HL-60 (cell line): ENCODE data around the gene BCL6.

Experiments
- CTCF ChIP-seq: IDR thresholded peaks from one replicate; pipeline ENCODE4 v1.5.1; 2011; ENCODE audit warnings: low read length, control low read depth, inconsistent platforms; ENCODE audit not compliant: insufficient read depth
- REST ChIP-seq: IDR thresholded peaks from 2 replicates; pipeline ENCODE4 v1.6.1; 2012; ENCODE audit warnings: low read depth; ENCODE audit not compliant: insufficient replicate concordance

DNA sequence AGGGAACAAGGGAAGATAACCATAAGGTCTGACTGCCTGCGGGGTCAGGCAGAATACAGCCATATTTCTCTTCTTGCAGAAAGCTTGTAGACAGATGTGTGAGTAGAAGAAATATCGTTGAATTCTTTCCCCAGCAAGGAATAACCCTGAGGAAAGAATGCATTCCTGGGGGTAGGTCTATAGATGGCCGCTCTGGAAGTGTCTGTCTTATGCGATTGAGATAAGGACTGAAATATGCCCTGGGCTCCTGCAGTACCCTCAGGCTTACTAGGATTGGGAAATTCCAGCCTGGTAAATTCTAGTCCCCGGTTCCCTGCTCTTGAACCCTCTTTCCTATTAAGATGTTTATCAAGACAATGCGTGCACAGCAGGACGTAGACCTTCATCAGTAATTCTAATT, 59.3 kb downstream of the BCL6 start:
- no peak for TF ChIP-seq REST
- no peak for TF ChIP-seq CTCF
